NCI-H226 (cell line): ENCODE measurements around the gene FDCSP.
A peak's percentile ranks its signal among the peaks of the same experiment; 100 is the strongest.
"Not testable (repeated sequence)": the region's sequence is repeated elsewhere in the genome, so short reads cannot be mapped to it uniquely, and the experiment has no call there.

Experiments
- DNase-seq: peaks from one replicate; pipeline ENCODE4 v3.0.0-alpha.2; 2015

The FDCSP gene

DNA sequence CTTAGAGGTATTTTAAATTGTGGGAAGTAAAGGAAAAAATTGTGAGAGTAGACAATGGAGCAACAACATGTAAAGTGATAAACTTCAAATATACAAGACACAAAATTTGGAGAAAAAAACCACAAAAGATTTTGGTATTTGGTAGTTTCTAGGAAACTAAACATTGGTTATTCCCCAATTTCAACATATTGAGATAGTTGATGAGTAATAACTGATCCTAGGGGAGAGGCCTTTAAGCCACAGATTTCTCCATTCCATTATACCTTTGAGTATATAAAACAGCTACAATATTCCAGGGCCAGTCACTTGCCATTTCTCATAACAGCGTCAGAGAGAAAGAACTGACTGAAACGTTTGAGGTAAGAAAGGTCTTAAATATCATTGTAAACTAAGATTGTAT lies at the start of gene FDCSP:
Gene FDCSP (plus strand): TSS at position 301 of the 400 bp plus-strand sequence. CDS start 5,071 bp downstream, outside the sequence.
- DNase-seq = no peak

DNA sequence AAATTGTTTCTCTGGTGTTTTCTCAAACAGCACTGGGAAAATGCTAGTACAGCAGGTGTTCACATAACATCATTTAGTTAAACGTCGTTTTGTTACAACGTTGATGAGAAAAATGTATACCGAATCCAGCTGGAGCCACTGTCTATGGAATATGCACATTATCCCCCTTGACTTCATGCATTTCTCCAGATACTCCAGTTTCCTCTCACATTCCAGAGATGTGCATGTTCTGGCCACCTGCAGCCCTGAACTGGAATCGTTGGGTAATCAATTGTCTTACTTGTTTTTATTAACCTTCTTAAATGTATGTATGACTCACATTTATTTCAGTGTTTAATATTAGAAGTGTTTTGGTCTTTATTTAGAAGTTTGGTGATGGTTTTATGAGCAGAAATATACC lies 48.8 kb upstream of the FDCSP start:
- no peak for DNase-seq

DNA sequence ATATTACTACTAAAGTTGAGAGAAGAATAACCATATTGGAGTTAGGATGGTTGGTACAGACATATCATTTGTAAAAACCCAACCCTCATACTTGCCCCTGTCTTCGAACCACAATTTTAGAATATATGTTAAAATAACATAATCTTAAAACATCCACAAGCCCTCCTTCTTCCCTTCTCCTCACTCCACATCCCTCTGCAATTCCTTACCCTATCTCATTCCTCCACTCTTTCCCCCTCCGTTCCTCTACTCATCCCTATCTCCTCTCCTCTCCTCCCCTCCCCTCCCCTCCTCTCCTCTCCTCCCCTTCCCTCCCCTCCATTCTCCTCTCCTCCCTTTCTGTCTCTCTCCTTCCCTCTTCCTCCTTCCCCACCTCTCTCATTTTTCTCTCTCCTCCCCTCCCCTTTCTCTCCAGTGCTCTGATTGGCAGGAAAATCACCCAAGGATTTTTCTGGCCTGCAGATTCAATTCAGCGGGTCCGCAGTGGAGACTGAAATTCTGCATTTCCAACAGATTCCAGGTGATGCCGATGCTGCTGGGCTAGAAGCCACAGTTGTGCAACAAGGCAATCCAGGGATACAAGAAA lies 47.8 kb upstream of the FDCSP start:
- DNase-seq = no peak

DNA sequence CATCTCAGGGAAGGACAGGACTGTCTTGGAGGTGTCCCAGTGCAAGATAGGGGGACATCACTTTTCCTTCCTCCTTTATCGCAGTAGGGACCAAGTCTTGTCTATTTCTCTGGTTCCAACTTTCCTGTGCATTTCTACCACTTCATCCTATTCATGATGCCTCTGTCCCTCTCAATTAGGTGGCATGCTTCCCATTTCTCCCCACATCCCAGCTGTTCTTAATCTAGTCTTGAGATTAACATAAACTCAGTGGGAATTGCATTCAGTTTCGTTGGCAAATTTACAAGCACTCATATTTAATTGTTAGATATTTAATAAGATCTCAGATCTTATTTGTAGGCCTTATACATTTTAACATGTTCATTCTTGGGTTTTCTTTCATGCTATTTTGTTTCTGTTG lies 46.1 kb upstream of the FDCSP start:
- no peak for DNase-seq

DNA sequence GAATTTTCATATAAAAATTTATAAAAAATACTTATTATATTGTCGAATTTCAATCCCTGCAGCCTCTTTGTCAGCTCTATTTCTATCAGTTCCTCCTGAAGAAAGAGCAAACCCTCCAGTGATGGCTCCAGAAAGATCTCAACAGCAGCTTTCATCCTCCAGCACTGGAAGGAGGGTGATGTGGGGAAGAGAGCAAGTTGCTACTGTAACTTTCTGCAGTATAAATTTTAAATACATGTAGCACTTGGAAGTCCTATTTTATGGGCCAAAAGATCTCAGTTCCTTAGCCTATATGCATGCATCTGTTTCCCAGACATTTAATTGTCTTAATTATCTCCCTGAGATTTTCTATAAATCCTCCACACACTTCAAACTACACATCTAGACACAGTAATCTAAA lies 44.1 kb upstream of the FDCSP start:
- no peak for DNase-seq

DNA sequence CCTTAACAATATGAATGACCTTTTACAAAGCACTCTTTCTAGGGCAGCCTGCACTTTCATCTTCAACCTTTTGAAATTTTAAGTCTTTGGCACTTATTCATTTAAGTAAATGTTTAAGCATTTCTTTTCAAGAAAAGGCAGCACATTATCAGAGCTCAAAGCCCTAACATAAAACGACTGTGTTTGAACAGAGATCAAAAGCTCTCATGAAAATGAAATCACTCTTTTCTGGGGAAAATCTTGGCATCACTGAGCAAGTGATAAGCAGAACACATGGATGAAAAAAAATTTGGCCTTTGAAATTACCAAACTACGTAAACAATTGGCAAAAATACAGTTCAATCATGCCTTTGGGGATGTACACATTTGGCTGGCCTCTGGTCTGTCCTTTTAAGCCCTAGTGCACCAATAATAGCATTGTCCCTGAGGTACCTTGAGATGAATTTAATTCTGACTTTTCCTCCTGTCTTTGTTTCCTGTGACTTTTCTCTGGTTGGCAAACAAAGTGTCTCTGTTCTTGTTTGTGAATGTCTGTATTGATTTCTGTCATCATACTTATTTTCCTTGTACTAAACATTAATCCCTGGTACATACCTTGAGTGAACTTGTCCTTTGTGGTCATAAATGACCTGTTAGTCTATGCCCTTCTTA lies 43.3 kb upstream of the FDCSP start:
- DNase-seq = no peak

DNA sequence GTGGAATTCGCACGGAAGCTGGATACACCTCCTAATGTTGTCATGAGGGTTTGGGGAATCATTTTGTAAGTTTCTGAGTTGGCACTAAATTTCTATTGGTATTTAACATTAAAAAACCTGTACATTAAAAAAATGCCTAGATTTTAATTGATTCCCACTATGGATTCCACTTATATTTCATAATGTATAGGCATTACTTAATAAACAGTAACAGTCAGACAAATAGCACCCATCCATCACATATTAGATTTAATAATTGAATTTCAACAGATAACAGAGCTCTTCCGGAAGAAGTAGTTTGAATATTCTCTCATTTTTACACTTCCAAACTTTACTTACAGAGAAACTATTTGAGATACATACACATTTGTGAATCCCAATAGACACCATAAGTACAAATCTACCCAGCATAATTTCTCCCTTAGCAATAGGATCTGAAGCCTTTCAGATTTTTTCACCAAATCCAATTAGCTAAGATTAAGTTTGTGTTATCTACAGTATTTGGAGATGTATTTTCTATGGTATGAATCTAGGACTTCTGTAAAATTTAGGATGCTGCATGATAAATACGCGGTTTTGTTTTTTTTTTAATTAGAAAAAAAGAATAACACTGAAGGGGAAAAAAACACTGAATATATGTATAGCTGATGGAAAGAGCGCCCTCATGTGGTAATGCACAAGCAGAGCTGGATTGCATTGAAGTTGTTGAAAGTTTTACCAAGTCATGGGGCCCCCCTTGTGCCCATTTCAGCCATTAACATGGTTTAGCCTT lies 42.6 kb upstream of the FDCSP start:
- DNase-seq = no peak

DNA sequence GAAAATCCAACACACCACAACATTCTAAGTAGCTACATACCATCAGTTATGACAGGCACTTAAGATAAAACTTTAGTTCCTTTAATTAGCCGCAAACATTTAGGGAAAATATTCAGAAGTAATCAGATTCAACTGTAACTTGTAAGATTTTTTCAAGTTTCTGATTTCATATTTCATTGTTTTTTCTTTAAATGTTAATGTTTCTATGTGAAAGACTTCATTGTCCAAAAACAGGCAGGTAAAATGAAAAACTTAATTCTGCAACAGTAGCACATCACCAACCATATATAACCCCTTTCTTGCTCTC lies 42.0 kb upstream of the FDCSP start:
- DNase-seq = no peak

DNA sequence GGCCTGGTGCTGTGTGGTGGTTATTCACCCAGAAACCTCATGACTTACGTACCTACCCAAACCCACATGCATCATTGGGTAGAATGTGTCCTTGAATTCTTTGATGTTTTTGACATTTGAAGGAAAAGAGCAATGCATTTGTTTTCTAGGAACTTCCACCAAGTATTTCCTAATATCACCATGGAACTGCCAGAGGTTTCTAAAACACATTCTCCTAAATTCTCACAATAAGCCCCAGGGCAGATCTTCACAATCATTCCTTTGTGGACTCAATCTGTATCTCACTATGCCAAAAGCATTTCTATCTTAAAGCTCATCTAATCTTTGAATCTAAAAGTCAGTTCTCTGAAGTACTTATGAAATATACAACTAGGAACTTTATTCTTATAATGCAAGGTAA lies 38.7 kb upstream of the FDCSP start:
- DNase-seq = no peak

DNA sequence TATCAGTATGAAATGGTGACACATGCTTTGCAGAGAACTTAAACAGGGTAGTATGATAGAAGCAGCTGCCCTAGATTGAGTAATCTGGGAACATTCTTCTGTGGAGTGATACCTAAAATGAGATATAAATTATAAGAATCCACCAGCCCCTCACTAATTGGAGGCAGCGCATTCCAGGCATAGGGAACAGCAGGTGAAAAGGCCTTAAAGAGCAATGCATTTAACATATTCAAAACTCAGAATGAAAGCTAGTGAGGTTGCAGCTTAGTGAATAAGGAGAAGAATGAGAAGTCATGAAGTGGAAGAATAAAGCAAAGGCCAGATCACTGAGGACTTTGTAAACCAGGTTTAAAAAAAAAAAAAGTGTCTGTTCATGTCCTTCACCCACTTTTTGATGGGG lies 35.3 kb upstream of the FDCSP start:
- no peak for DNase-seq

DNA sequence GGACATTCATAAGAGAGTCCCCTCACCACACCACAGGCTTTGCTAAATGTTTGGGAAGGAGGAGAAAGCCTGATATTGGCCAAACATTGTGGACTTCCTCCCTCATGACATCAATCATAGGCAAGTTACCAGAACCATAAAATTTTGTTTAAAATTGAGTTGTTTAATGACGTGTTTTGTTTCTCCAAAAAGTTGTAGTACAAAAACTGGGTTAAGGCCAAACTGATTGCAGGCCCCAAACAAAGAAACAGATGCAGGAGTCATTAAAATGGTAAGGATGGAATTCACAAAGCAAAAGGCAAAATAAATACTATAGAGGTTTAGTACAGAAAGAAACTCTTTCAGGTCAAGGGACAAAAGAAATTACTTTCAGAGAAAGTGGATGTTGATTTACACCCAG lies 34.3 kb upstream of the FDCSP start:
- DNase-seq = no peak

DNA sequence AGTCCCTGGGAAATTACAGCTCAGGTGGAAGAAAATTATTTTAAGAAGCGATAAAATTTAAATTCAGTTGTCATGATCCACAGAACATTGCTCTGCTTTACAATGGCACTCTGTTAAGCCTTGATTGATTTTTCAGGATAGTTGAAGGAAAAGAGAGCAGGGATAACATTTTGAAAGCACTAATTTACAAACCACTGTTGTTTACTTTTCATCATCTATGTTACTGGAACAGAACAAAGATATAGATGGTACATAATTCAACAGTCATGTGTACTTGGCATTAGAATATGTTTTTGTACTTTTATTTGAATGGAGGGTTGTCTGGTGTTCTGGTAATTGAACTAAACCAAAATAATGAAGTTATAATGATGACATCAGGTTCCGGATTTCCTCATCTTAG lies 33.0 kb upstream of the FDCSP start:
- no peak for DNase-seq

DNA sequence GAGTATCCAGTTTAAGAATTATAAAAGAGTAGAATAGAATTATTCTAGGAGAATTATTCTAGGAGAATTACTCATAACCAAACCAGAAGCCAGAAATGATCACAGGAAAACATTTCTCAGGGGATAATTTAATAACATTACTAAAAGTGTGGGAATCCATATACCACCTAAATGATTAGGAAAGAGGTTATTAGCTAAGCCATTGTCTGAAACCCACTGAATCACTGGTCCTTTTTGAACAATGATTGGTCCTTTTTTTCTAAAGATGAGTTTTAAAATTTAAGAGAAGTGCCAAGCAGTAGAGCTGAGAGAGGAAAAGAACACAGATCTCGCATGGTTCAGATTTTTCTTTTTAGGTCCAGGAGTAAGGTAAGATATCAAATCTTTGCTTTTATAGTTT lies 30.5 kb upstream of the FDCSP start, which contains the start of gene ODAM:
Gene ODAM (plus strand): TSS at position 301 of the 400 bp plus-strand sequence. CDS start 819 bp downstream, outside the sequence.
- no peak for DNase-seq

DNA sequence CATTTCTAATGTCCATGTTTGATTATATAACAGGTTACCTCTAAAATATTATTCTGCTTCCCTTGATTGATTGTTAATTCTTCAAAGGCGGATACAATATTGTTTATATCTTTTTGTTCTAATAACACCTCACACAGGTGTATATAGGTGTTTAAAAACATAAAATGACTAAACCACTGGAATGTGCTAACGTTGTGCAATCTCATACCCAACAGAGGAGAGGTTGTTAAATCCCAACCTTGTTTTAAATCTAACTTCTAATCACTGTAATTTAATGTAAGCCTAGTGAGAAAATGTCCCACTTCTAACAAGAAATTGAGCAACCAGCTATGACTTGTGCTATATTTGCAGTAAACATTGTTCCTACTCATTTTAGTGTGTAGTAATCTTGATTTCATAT lies 29.1 kb upstream of the FDCSP start:
- no peak for DNase-seq

DNA sequence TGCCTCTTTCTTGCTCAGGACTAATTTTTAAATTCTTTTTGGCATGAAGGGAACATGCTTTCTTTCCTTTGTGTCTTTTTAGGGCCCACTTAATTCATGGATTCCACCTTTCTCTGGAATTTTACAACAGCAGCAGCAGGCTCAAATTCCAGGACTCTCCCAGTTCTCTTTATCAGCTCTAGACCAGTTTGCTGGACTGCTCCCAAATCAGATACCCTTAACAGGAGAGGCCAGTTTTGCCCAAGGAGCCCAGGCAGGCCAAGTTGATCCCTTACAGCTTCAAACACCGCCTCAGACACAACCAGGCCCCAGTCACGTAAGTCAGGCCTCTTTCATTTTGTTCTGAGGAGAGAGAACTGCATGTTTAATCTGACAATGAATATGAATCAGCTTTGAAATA lies 28.1 kb upstream of the FDCSP start:
- peak; percentile 56 for DNase-seq

DNA sequence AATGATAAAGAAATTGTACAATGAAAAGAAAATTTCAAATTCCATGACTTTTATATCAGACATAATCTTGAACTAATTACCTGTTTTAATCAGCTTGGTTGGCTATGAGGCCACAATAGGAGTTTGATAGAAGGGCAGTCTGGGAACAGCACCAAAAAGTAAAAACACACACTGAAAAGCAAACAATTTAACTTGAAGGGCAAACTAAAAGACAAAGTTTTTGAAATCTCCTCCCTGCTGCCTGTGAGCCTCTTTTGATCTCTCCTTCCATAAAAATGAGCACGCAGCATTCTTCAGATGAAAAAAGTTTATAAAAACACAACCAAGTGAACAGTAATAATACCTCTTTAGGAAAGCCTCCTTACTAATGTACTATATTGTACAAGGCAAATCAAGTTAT lies 22.3 kb upstream of the FDCSP start:
- no peak for DNase-seq

DNA sequence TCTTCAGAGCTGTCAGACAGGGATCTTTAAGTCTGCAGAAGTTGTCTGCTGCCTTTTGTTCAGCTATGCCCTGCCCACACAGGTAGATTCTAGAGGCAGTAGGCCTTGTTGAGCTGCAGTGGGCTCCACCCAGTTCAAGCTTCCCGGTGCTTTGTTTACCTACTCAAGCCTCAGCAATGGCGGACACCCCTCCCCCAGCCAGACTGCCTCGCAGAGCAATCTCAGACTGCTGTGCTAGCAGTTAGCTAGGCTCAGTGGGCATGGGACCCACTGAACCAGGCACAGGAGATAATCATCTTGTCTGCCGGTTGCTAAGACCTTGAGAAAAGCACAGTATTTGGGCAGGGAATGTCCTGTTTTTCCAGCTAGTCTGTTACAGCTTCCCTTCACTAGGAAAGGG lies 13.2 kb upstream of the FDCSP start:
- DNase-seq = not testable (repeated sequence)

DNA sequence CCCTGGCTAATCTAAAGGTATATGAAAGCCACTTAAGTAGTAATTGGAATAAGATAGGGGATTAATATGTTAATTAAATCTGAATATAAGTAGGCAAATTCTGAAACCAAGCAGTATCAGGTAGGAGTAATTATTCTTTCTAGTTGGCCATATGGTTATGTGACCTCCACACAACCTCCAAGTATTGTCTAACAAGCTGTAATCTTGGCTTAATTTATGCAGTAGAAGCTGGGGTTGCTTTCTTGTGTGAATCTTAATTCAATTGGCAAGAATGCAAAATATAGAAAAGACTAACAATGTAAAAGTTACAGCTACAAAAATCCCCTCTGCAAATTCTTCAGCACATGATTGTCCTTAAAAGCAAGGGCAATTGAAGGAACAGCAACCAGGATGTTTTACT lies 9.8 kb upstream of the FDCSP start:
- not testable (repeated sequence) for DNase-seq

DNA sequence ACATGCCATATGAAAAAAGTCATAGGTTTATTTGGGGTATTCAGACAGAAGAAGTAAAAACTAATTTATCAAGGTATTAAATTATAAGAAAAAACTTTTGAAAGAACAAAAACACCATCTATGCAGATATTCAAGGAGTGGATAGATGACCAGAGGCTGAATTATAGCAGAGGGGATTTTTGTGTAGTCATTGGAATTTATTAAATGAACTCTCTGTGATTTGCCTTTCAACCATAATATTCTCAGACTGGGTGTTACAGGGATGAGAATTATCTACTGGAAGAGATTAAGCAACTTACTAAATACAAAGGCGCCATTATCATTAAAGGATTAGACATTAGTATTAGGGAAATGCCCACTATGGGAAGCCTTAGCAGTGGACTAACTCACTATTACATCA lies 9.4 kb upstream of the FDCSP start:
- not testable (repeated sequence) for DNase-seq

DNA sequence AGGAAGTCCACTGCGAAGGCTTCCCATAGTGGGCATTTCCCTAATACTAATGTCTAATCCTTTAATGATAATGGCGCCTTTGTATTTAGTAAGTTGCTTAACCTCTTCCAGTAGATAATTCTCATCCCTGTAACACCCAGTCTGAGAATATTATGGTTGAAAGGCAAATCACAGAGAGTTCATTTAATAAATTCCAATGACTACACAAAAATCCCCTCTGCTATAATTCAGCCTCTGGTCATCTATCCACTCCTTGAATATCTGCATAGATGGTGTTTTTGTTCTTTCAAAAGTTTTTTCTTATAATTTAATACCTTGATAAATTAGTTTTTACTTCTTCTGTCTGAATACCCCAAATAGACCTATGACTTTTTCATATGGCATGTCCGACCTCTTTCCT lies 4.5 kb upstream of the FDCSP start:
- not testable (repeated sequence) for DNase-seq

DNA sequence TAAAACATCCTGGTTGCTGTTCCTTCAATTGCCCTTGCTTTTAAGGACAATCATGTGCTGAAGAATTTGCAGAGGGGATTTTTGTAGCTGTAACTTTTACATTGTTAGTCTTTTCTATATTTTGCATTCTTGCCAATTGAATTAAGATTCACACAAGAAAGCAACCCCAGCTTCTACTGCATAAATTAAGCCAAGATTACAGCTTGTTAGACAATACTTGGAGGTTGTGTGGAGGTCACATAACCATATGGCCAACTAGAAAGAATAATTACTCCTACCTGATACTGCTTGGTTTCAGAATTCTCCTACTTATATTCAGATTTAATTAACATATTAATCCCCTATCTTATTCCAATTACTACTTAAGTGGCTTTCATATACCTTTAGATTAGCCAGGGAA lies 4.1 kb upstream of the FDCSP start:
- DNase-seq = not testable (repeated sequence)

DNA sequence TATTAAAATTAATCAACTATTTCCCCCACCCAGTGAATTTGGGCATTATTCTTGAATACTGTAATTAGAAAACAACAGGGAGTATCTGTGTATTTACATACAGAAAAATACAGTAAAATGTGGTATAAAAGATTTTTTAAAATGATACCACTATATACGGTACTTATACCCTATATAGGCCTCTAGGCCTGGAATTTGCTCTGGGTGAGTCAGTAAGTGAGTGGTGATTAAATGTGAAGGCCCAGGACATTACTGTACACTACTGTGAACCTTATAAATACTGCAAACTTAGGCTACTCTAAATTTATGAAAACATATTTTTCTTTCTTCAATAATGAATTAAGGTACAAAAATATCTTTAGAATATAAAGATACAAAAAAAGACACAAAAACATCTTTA lies 10.2 kb downstream of the FDCSP start:
- DNase-seq = peak; percentile 13

DNA sequence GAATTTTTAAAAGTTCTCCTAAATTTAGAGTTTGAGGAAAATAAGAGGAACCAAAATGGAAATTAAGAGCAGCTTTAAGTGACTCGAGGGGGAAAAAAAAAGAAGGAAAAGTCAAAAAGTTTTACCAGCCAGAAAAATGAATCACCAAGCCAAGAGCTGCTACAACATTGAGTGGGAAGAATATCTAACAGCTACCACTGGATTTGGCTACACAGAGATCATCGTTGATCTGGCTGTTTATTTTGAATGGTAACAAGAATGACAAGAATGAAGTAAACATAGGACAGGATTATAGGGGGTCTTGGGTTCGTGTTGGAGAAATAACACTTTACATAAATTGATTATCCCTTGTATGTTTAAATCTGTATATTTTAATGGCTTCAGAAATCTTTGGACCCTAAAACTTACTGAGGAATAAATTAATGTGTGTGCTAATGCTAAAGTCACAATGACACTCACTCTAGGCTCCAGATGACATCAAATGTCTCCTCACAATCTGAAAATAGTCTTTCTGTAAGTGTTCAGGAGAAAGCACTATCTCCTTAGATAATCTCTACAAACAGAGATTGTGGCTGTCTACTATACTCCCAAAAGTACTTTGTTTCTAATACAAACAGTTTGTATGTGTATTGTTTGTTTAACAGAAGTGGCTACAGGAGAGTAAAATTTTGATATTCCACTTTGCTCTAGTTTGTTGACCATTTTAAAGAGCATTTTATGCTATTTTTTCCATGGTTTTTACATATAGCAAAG lies 13.4 kb downstream of the FDCSP start:
- DNase-seq = no peak
